ENCODE measurements around the gene FTO. TPM values are rescaled to one million over a fixed set of nuclear protein-coding genes. Genes with fewer than 3 reads are reported as not detected.

FTO gene
- 10 to 100 TPM; 48.6 to 53.2 TPM for total RNA-seq

- TF ChIP-seq CTCF (IDR thresholded peaks at IDR 0.05) = no peak
- ChIA-PET POLR2A (interaction anchor here (0.9 kb wide), 1 partner anchor 21 kb away, joined by 4 read pairs; no protein-coding TSS in a partner anchor), CTCF (interaction anchor here (0.8 to 1.5 kb wide), 2 partner anchors 40 to 41 kb away, joined by 3 to 4 read pairs; no protein-coding TSS in a partner anchor)
- H3K9me3 Mint-ChIP-seq = no peaks in the 10 kb centered on the region
- ATAC-seq (peak; percentile 97), DNase-seq (peak; percentile 99)
- no peaks in the 10 kb centered on the region for H3K27me3 Mint-ChIP-seq
- H3K4me1 Mint-ChIP-seq (ENCODE audit: low read depth) = peaks cover 33% of the 10 kb centered on the region
- H3K27ac Mint-ChIP-seq = peak within 1 kb of the TSS; percentile 93
- peaks cover 14% of the 10 kb centered on the region for H3K36me3 Mint-ChIP-seq (ENCODE audit: low read depth)
- peak within 1 kb of the TSS; percentile 95 for H3K4me3 Mint-ChIP-seq
- intact Hi-C loops (cut with micrococcal nuclease) = no loop called here
Measured at GRCh38 chr16:53703590-53704444, at the start of gene FTO, which contains the start of gene RPGRIP1L. Gene FTO (plus strand): TSS chr16:53704156. Gene RPGRIP1L (minus strand): TSS chr16:53703859. CDS start chr16:53700723, 3,136 bp downstream.

GRCh38 chr16:53654946-53655345 lies 49.0 kb upstream of the FTO start:
- intact Hi-C loops (cut with micrococcal nuclease) = no loop called here
- Mint-ChIP-seq H3K27me3 (no peaks in the 10 kb centered on the region), H3K4me3 (no peak overlapping the region), H3K36me3 (ENCODE audit: low read depth) (peaks cover 25% of the 10 kb centered on the region), H3K27ac (no peak overlapping the region), H3K4me1 (ENCODE audit: low read depth) (no peaks in the 10 kb centered on the region), H3K9me3 (no peaks in the 10 kb centered on the region)
- POLR2A ChIA-PET = no interaction called here
- CTCF ChIA-PET = no interaction called here
- no peak for ATAC-seq
- no peak for DNase-seq
- no peak for TF ChIP-seq CTCF (IDR thresholded peaks at IDR 0.05)

- no peak overlapping the region for H3K27ac Mint-ChIP-seq
- CTCF ChIA-PET = no interaction called here
- no peaks in the 10 kb centered on the region for H3K9me3 Mint-ChIP-seq
- H3K4me1 Mint-ChIP-seq (ENCODE audit: low read depth) = peaks cover 4% of the 10 kb centered on the region
- no peak overlapping the region for H3K4me3 Mint-ChIP-seq
- DNase-seq = no peak
- TF ChIP-seq CTCF (IDR thresholded peaks at IDR 0.05) = no peak
- H3K27me3 Mint-ChIP-seq = no peaks in the 10 kb centered on the region
- ATAC-seq = no peak
- intact Hi-C loops (cut with micrococcal nuclease) = no loop called here
- H3K36me3 Mint-ChIP-seq (ENCODE audit: low read depth) = peaks cover 5% of the 10 kb centered on the region
- POLR2A ChIA-PET = no interaction called here
Measured at GRCh38 chr16:53662072-53662471, 41.9 kb upstream of the FTO start.

GRCh38 chr16:53664724-53665345 lies 39.1 kb upstream of the FTO start:
- intact Hi-C loops (cut with micrococcal nuclease) = no loop called here
- H3K27me3 Mint-ChIP-seq = no peaks in the 10 kb centered on the region
- ChIA-PET CTCF (no interaction called here), POLR2A (no interaction called here)
- H3K36me3 Mint-ChIP-seq (ENCODE audit: low read depth) = no peaks in the 10 kb centered on the region
- DNase-seq = no peak
- H3K27ac Mint-ChIP-seq = no peak overlapping the region
- no peaks in the 10 kb centered on the region for H3K9me3 Mint-ChIP-seq
- peak; percentile 56 for ATAC-seq
- no peak overlapping the region for H3K4me3 Mint-ChIP-seq
- TF ChIP-seq CTCF (IDR thresholded peaks at IDR 0.05) = no peak
- H3K4me1 Mint-ChIP-seq (ENCODE audit: low read depth) = peaks cover 4% of the 10 kb centered on the region

Measured in activated CD8-positive, alpha-beta T cell treated with anti-CD3 and anti-CD28 coated beads for 36 hours (primary cell).